MM.1S (cell line): ENCODE data around the gene FLT4.

Source experiments
- CTCF ChIP-seq: fragments of 300-600 bp; sonication (generic); IDR thresholded peaks from 2 replicates; pipeline ENCODE4 v1.5.1; 2016; ENCODE audit warnings: antibody characterized with exemption, low read length, mixed read lengths
- EZH2 ChIP-seq: fragments of 300-600 bp; sonication (generic); optimal IDR thresholded peaks from 2 replicates; pipeline ENCODE3; 2017; ENCODE audit warnings: low read depth, mild to moderate bottlenecking, antibody characterized with exemption, low read length, mixed read lengths
- EZH2phosphoT487 ChIP-seq: fragments of 300-600 bp; sonication (generic); IDR thresholded peaks from 2 replicates; pipeline ENCODE4 v1.6.1; 2018; ENCODE audit warnings: antibody characterized with exemption, low read length

DNA sequence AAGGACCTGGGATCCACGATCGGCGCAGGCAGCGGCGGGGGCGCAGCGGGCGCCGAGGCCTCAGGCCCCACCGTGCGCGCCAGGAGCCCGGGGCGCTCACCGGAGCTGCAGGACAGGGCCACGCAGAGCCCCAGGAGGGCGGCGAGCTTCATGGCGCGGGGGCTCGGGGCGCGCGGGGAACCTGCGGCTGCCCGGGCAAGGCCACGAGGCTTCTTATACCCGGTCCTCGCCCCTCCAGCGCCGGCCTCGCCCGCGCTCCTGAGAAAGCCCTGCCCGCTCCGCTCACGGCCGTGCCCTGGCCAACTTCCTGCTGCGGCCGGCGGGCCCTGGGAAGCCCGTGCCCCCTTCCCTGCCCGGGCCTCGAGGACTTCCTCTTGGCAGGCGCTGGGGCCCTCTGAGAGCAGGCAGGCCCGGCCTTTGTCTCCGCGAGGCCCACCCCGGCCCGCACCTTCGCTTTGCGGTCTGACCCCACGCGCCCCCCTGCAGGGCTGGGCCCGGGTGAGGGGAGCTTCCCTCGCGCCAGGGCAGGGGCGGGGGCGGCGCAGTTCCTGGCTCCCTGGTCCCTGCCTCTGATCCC, 58.0 kb downstream of the FLT4 start, which contains the start of gene SCGB3A1:
- no peak for TF ChIP-seq CTCF
- no peak for TF ChIP-seq EZH2
- no peak for TF ChIP-seq EZH2phosphoT487
